ENCODE data around the gene NQO1. TPM values are rescaled to one million over a fixed set of nuclear protein-coding genes. Genes with fewer than 3 reads are reported as not detected.

Gene NQO1
- total RNA-seq, 2 donors from 2014 or later = 23.5 to 31.4 TPM

DNA sequence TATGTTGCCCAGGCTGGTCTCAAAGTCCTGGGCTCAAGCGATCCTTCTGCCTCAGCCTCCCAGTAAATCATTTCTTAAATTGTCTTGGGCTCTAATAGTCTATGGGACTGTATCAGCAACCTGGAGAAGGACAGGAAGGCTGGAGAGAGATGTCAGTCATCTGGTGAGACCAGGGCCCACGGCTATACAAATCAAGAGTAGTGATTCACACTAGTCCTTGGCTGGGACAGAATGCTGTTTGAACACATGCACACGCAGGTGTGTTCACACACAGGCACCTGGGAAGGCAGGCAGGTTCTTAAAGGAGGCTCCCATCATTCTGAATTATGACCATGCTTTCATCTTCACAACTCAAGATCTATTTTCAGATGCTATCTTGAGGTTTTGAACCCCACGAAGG is 14.1 kb downstream of the NQO1 start:
- DNase-seq (ENCODE audit: low spot score) = no peak
- intact Hi-C loops (cut with DNase I) = loop anchor here in 1 of 2 donors (5.0 kb wide), 1 partner anchor 40 kb away; the partner anchor contains the start of gene NOB1

DNA sequence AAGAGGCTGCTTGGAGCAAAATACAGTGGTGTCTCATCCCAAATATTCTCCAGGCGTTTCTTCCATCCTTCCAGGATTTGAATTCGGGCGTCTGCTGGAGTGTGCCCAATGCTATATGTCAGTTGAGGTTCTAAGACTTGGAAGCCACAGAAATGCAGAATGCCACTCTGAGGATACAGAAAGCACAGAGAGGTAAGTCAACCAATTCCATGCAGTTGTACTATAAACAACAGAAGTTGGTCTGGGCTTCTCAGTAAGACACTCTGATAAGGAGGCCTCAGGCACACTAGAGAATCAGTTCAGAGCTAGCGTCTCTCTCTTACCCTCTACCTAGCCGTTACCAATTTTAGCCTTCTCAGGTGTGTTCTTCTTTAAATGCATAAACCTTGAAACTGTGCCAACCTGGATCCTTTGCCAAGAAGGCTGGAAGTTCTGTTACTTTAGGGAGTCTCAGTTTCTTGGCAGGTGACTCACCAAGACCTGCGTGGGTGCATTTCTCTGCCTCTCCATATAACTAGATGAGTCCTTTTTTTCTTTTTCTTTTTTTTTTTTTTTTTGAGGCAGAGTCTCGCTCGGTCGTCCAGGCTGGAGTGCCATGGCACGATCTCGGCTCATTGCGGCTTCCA is 15.1 kb downstream of the NQO1 start:
- intact Hi-C loops (cut with DNase I) = loop anchor here in 1 of 2 donors (5.0 kb wide), 1 partner anchor 41 kb away; the partner anchor contains the start of gene NOB1
- no peak for DNase-seq (ENCODE audit: low spot score)

DNA sequence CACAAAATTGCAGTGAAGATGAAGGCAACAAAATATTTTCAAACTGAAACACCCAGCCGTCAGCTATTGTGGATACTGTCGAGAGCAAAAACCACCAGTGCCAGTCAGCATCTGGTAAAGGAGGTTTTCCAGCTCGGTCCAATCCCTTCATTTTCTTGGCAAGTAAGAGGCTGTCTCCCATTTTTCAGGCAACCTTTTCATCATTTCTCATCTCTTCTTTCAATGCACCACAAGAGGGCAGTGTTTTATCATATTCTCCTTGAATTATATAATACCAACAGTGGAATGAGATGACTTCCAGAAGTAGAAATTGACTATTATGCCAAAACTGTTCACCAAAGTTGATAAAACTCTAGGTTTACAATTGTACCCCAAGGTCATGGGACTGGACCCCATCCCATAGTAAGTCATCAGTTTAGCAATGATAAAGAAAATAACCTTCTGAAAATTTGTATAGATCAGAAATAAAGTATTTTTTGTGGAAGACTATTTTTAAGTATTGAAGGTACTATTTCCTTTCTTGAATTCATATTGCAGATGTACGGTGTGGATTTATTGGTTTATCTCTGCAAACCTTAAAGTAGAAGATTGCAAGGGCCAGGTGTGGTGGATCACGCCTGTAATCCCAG is 16.8 kb downstream of the NQO1 start:
- DNase-seq (ENCODE audit: low spot score) = no peak
- intact Hi-C loops (cut with DNase I) = loop anchor here (2.0 to 5.0 kb wide), 2 partner anchors 43 to 45 kb away; partner anchors contain the start of gene NOB1 (in 2 of the 2)

DNA sequence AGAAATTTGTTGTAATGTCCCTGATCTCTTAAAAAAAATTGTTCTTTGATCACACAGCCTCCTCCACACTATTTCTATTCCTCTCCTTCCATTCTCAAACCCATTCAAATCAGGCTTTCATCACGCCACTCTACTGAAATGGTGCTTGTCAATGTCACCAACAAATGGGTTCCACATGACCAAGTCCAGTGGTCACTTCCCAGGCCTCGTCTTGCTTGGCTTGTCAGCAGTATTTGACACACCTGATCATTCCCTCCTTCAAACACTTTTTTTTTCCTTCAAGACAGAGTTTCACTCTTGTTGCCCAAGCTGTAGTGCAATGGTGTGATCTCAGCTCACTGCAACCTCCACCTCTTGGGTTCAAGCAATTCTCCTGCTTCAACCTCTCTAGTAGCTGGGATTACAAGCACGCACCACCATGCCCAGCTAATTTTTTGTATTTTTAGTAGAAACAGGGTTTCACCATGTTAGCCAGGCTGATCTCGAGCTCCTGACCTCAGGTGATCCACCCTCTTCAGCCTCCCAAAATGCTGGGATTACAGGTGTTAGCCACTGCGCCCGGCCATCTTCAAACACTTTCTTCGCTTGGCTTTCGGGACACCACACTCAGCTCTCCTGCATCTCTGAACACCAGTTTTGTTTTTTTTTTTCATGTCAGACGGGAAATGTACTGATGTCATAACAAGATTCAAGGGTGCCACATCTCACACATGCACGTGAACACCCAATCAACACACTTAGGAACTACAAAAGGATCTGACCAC is 18.3 kb downstream of the NQO1 start:
- intact Hi-C loops (cut with DNase I) = loop anchor here in 1 of 2 donors (2.0 kb wide), 1 partner anchor 47 kb away; the partner anchor contains the start of gene NOB1
- DNase-seq (ENCODE audit: low spot score) = no peak

DNA sequence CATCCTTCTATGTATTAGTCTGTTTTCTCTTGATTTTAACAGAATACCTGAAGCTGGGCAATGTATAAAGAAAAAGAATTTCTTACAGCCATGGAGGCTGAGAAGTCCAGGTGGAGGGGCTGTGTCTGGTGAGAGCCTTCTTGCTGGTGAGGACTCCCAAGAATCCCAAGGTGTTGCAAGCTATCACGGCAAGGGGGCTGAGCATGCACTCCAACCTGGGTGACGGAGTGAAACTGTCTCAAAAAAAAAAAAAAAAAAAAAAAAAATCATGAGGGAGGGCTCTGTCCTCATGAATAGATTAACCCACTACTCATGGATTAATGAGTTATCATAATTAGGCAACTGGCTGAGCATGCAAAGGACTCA is 19.4 kb downstream of the NQO1 start:
- intact Hi-C loops (cut with DNase I) = no loop called here
- no peak for DNase-seq (ENCODE audit: low spot score)

DNA sequence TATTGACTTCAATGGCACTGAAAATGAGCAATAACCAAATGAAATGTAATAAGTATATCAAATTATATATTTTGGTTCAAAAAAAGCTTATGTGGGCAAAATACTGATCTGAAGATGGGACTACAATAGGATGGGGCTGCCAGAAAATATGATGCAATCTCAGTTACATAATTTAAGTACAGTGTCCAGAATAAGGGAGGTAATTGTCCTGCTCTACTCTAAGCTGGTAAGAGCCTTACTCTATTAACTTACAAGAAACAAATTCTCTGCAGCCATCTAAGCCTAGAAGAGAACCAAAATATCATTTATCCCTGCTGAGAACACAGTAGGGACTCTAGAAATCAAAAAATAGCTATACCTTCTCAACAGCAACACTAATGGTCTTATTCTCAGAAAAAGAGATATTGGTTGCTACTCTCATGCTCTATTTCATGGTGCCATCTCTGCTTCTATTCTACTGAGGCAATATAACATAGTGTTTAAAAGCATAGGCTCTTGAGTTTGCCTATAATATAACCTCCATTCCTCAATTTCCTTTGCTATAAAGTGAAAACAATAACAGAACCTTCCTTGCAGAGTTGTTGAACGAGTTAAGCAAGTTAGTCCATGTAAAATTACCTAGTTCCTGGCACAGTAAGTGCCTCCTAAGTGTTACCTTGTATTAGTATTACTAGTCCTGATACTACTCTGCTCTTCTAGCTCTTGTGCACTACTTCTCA is 19.9 kb downstream of the NQO1 start:
- intact Hi-C loops (cut with DNase I) = no loop called here
- DNase-seq (ENCODE audit: low spot score) = no peak

DNA sequence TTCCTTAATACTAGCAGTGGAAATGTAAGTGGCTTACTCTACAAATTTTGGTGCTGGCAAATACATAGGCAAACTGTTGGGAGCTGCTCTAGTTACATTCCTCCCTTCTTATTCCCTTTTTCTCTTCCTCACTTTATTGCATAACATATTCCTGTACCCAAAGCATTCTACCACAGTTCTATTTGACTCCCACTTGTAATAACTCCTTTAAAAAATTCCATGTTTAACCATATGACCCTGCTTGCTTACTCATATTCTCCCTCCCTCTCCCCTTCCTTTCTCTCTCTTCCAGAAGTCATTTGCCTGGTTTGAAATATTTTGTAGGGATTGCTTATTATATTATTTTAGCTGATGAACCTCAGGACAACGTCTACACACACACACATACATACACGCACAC is 22.7 kb downstream of the NQO1 start:
- intact Hi-C loops (cut with DNase I) = no loop called here
- DNase-seq (ENCODE audit: low spot score) = no peak

DNA sequence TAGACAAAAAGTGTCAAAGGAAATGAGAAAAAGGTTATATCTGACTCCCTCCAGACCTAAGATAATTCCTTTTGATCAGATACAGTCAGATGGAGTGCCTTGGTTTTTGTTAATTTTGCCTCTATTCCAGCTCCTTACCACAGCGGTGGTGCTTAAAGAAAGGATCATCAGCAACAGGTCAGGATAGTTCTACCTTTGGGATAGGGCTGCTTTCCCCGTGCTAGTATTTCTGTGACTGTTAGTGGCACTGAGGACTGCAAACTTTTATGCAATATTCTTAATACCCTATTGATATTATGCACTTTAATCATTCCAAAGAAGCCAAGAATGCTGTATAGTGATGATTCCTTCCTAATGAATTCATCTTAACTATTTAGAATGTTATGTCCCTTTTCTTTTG is 24.5 kb downstream of the NQO1 start:
- DNase-seq (ENCODE audit: low spot score) = no peak
- intact Hi-C loops (cut with DNase I) = no loop called here

DNA sequence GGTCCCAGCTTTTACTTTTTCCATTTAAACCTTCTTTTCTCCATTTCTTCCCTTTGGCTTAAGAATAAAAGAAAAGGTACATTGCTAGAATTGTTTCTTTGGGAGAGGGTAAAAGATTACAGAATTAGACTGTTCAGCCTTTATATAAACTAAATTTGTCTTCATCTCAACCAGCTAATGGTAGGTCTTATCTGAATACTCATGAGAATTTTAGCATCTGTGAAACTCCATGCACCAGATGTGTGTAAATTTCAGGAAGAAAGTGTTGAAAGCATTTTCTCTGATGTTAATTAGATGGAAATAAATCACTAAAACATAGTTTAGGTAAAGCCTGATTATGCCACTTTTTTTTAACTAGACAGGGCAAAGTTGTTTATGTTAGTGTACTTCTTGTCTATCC is 24.9 kb downstream of the NQO1 start:
- DNase-seq (ENCODE audit: low spot score) = no peak
- intact Hi-C loops (cut with DNase I) = no loop called here

DNA sequence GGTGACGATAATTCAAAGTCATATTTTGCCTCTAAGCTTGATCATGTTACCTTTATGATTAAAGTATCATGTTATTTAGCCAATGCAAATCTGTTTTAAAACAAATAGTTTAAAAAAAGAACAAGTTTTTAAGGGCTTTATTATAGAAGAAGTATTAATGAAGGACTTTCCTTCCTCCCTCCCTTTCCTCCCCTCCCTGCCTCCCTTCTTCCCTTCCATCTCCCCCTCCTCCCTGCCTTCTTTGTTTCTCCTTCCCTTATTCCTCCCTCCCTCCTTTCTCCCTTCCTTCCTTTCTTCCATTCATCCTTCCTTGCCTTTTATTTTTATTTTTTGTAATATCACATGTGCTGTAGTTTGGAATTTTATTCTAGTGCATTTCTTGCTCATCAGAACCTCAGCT is 26.4 kb downstream of the NQO1 start:
- intact Hi-C loops (cut with DNase I) = no loop called here

DNA sequence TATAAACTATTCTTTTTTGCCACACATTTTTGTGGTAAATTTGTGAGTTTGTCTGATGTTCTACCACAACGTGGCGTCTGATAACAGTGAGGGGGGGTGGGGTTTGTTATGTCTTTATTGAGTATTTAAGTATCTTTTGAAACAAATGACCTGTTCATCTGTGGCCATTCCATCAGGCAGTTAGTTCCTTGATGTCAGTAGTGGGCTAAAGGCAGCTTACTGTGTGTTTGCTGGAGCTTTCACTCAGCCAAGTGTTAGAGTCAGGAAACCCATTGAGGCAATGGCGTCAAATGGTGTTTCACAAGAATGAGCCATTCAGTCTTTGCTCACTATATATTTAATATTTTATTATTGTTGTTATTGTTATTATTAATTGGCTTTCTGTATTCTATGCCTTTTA is 28.0 kb downstream of the NQO1 start:
- DNase-seq (ENCODE audit: low spot score) = no peak
- intact Hi-C loops (cut with DNase I) = no loop called here

More for the DNA sequence above, 26.4 kb downstream of the NQO1 start:
- DNase-seq (ENCODE audit: low spot score) = no peak

DNA sequence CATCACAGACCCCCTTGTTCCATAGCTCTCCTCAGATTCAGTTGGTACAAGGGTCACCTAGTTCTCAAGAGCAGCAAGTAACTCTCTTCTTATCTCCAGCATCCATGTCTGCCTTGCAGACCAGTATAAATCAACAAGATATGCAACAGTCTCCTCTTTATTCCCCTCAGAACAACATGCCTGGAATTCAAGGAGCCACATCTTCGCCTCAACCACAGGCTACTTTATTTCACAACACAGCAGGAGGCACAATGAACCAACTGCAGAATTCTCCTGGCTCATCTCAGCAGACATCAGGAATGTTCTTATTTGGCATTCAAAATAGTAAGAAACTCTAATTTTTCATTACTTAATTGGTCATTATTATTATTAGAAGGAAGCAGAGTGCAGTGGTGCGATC is 32.4 kb downstream of the NQO1 start:
- intact Hi-C loops (cut with DNase I) = no loop called here
- DNase-seq (ENCODE audit: low spot score) = no peak

DNA sequence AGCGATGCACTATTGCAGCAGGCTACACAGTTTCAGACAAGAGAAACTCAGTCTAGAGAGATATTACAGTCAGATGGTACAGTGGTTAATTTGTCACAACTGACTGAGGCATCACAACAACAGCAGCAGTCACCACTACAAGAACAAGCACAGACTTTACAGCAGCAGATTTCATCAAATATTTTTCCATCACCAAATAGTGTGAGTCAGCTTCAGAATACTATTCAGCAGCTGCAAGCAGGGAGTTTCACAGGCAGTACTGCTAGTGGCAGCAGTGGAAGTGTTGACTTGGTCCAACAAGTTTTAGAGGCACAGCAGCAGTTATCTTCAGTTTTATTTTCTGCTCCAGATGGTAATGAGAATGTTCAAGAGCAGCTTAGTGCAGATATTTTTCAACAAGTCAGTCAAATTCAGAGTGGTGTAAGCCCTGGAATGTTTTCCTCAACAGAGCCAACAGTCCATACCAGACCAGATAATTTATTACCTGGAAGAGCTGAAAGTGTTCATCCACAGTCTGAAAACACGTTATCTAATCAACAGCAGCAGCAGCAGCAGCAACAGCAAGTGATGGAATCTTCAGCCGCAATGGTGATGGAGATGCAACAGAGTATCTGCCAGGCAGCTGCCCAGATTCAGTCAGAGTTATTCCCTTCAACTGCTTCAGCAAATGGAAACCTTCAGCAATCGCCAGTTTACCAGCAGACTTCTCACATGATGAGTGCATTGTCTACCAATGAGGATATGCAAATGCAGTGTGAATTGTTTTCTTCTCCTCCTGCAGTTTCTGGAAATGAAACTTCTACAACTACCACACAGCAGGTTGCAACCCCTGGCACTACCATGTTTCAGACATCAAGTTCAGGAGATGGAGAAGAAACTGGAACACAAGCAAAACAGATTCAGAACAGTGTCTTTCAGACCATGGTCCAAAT is 34.1 kb downstream of the NQO1 start:
- no peak for DNase-seq (ENCODE audit: low spot score)
- intact Hi-C loops (cut with DNase I) = loop anchor here in 1 of 2 donors (1.0 kb wide), 1 partner anchor 48 kb away; no protein-coding TSS in a partner anchor

DNA sequence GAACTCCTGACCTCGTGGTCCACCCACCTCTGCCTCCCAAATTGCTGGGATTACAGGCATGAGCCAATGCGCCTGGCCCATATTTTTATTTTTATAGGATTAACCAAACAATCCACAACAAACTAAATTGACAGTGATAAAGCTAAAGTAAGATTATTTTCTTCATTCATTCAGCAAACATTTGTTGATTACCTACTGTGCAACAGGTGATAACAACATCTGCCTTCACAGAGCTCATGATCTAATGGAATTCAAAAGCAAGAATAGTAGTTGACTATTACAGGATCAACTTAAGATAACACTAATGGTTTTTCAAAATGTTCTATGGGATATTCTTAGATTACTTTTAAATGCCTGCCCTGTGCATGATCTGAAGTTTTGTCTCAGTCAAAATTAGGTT is 37.8 kb downstream of the NQO1 start:
- intact Hi-C loops (cut with DNase I) = no loop called here
- no peak for DNase-seq (ENCODE audit: low spot score)

DNA sequence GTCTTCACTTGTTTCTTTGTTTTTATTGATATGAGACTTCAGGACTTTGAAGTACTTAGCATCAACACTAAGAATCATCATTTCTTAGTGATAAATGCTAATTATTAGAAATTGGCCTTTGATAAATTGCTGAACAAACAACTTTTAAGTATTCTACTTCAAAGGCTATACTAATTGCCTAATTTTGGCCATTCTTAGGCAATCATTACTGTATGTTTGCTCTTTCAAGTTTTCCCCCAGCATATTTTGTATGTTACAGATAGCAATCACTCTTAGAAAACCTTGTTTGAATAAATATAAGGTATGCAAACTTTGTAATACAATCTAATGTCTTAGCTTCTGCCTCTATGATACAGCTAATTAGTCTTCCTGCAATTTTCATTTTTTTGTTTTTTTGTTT is 46.0 kb downstream of the NQO1 start:
- intact Hi-C loops (cut with DNase I) = no loop called here
- no peak for DNase-seq (ENCODE audit: low spot score)

DNA sequence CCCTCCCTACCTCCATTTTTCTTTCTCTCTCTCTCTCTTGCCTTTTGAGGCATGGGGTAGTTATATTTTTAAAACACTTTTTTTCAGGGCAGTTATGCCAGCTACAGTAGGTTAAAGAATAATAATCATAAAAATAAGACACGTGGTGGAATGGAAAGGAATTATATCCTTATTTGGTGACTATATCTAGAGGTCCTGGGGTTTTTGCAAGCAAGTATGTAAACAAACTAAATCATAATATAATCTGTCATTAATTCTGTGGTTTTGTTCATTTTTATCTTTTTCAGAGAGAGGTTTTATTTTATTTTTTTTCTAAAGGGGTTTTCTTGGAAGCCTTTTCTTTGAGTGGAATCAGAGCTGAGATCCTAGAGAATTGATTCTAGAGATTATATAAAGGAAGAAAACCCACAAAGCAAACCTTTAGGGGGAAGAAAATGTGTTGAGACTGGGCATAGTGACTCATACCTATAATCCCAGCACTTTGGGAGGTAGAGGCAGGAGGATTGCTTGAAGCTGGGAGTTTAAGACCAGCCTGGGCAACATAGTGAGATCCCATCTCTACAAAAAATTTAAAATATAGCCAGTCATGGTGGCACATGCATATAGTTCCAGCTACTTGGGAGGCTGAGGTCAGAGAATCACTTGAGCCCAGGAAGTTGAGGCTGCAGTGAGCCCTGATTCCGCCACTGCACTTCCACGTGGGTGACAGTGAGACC is 53.2 kb downstream of the NQO1 start:
- DNase-seq (ENCODE audit: low spot score) = no peak
- intact Hi-C loops (cut with DNase I) = no loop called here

DNA sequence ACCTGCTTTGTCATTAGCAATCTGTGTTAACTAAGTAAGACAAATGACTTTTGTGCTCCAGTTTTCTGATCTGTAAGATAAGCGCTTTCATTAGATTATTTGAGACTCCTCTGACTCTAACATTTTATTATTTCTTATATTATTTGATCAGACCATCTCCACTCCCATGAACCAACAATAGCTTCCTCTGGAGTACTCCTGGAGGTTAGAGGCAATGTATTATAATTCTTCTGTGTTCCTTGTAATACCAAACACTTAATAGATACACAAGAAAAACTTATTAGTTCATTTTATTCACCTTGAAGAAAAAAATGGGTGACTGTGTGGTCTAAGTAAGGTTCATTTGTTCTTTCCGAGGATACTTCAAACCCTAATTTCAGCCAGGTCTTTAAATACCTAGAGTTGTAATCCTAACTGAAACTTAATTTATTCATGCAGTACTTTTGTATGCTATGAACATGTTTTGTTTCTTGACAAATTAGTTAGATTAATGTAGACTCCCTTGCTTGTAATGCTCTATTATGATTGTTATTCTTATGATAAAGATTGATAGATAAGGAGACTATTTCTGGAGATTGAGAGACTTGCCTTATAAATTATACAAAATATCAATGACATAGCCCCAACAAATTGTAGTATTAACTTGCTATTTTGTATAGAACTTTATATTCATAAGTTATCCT is 53.9 kb downstream of the NQO1 start:
- intact Hi-C loops (cut with DNase I) = no loop called here
- DNase-seq (ENCODE audit: low spot score) = no peak

DNA sequence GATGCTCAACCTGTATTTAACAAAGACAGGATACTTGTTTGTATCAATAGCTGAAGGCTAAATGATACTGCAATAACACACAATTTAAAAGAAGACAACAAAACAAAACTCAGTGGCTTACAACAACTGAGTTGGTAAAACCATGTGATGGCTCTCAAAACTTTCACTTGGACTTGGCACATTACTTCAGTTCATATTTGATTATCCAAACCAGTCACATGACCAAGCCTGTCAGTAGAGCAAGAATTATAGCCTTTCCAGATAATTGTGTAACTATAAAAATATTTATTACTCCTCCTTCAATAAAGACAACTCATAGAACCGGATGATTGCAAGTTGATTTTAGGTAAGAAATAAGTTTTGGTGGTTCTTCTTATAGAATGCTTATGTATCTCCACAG is 56.8 kb downstream of the NQO1 start:
- intact Hi-C loops (cut with DNase I) = no loop called here
- DNase-seq (ENCODE audit: low spot score) = no peak

Measured in posterior vena cava (tissue), 2 donors.